Measurements from ENCODE around the gene STT3B.

STT3B gene

DNA sequence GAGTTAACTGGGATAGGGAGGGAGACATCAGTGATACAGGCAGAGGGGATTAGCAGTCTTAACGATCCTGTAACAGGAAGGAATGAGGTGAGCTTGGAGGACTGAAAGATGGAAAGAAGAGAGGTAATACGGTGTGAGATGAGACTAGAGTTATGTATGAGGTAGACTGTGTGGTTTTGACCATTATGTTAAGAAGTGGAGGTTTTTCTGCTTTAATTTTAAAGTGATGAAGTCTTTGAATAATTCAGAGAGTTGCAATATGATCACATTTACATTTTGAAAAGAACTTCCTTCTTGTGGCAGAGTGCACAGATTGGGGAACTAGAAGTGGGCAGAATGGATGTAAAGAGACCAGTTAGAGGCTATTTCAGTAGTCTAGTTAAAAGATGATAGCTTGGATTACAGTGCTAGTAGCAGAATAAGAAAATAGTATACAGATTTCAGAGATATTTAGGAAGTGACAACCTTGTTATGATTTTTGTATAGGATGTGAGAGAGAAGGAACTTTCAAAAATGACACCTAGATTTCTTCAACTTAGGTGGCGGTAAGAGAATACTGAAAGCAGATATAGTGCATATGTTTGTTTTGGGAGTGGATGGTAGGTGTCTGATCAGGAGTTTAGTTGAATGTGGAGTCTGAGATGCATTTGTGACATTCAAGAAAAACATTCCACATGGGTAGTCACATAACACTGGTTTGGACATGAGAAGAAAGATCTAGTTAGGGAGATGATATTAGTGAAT, 40.5 kb downstream of the STT3B start:
- POLR2A ChIA-PET = no interaction called here
- no peak for TF ChIP-seq CTCF (IDR thresholded peaks at IDR 0.05; ENCODE audit: control extremely low read depth, extremely low read depth, low read depth, missing control alignments)
- no peak for DNase-seq (ENCODE audit: extremely low spot score)
- CTCF ChIA-PET = interaction anchor here (1.2 to 3.1 kb wide), 4 partner anchors 10 to 134 kb away, joined by 3 to 13 read pairs (median 4); no protein-coding TSS in a partner anchor

- POLR2A ChIA-PET = no interaction called here
- CTCF ChIA-PET = interaction anchor here (1.0 to 1.9 kb wide), 3 partner anchors 10 to 357 kb away, joined by 3 to 8 read pairs (median 3); no protein-coding TSS in a partner anchor
- DNase-seq (ENCODE audit: extremely low spot score) = no peak
These were observed 42.7 kb downstream of the STT3B start for GRCh38 chr3:31575448-31575847.

GRCh38 chr3:31576521-31576920, 43.8 kb downstream of the STT3B start:
- TF ChIP-seq CTCF (IDR thresholded peaks at IDR 0.05; ENCODE audit: control extremely low read depth, extremely low read depth, low read depth, missing control alignments) = no peak
- ChIA-PET CTCF (interaction anchor here (1.0 kb wide), 1 partner anchor 14 kb away, joined by 3 read pairs; no protein-coding TSS in a partner anchor), POLR2A (no interaction called here)
- DNase-seq (ENCODE audit: extremely low spot score) = no peak

More at GRCh38 chr3:31575448-31575847, 42.7 kb downstream of the STT3B start:
- no peak for TF ChIP-seq CTCF (IDR thresholded peaks at IDR 0.05; ENCODE audit: control extremely low read depth, extremely low read depth, low read depth, missing control alignments)

GRCh38 chr3:31577232-31577631, 44.5 kb downstream of the STT3B start:
- ChIA-PET POLR2A (no interaction called here), CTCF (no interaction called here)
- no peak for DNase-seq (ENCODE audit: extremely low spot score)
- TF ChIP-seq CTCF (IDR thresholded peaks at IDR 0.05; ENCODE audit: control extremely low read depth, extremely low read depth, low read depth, missing control alignments) = no peak

- CTCF ChIA-PET = interaction anchor here (1.1 to 1.9 kb wide), 4 partner anchors 8 to 17 kb away, joined by 3 to 11 read pairs (median 6); no protein-coding TSS in a partner anchor
- no peak for DNase-seq (ENCODE audit: extremely low spot score)
- TF ChIP-seq CTCF (IDR thresholded peaks at IDR 0.05; ENCODE audit: control extremely low read depth, extremely low read depth, low read depth, missing control alignments) = no peak
- POLR2A ChIA-PET = no interaction called here
These were observed 47.1 kb downstream of the STT3B start for GRCh38 chr3:31579828-31580227.

DNA sequence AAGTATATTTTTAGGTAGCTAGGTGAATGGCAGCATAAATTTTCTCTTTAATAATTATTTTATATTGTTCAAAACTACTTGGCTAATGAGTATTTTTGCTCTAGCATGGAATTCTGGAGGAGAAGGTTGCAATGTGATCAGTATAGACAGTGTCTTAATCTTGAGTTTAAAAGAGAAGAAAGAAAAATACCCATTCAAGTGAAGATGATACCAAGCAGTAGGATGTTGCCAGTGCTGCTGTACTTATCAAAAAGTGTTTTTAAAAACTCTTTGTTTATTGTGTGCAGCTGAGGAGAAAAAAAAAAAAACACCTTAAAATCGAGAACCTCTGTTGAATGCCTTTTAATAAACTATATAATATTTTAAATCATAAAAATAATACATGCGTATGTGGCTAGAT, 47.9 kb downstream of the STT3B start:
- no peak for TF ChIP-seq CTCF (IDR thresholded peaks at IDR 0.05; ENCODE audit: control extremely low read depth, extremely low read depth, low read depth, missing control alignments)
- DNase-seq (ENCODE audit: extremely low spot score) = no peak
- POLR2A ChIA-PET = no interaction called here
- CTCF ChIA-PET = interaction anchor here (1.1 to 1.9 kb wide), 4 partner anchors 11 to 17 kb away, joined by 3 to 11 read pairs (median 6); no protein-coding TSS in a partner anchor

Measured in GM10248 (cell line).